ENCODE data around the gene CCL3.
"Not testable (repeated sequence)": the region's sequence is repeated elsewhere in the genome, so short reads cannot be mapped to it uniquely, and the experiment has no call there.

Gene CCL3

GRCh38 chr17:36104701-36105181, 14.8 kb upstream of the CCL3 start:
- no peak overlapping the region for H3K14ac ChIP-seq (ENCODE audit: low read length)
- H3K23ac ChIP-seq (ENCODE audit: low read depth, low read length, poor library complexity): no peak overlapping the region
- H3K18ac ChIP-seq (ENCODE audit: low read length): no peak overlapping the region
- no peak overlapping the region for H4K91ac ChIP-seq (ENCODE audit: low read depth, low read length, poor library complexity)
- H2BK5ac ChIP-seq (ENCODE audit: low read length): no peak overlapping the region
- H3K27me3 ChIP-seq (ENCODE audit: control insufficient read depth in 3 of 3, insufficient read depth in 3 of 3, low read depth in 1 of 3, low read length in 3 of 3): no peaks in the 10 kb centered on the region
- H3K4me2 ChIP-seq (ENCODE audit: insufficient read depth, low read length, poor library complexity, severe bottlenecking): no peak overlapping the region
- no peak overlapping the region for H3K27ac ChIP-seq (replicated peaks; ENCODE audit: low read length)
- H3K4me1 ChIP-seq (ENCODE audit: control insufficient read depth in 2 of 2, insufficient read depth in 1 of 2, low read depth in 1 of 2, low read length in 2 of 2): no peaks in the 10 kb centered on the region
- DNase-seq (ENCODE audit: low spot score): no peak
- WGBS, 2 donors (ENCODE audit: extremely low coverage in 2 of 2, insufficient read length in 2 of 2, insufficient replicate concordance in 1 of 2): no CpG with 5 or more reads among the region's 4 CpGs
- H3K4ac ChIP-seq (ENCODE audit: low read length): no peak overlapping the region
- H2BK120ac ChIP-seq (ENCODE audit: low read depth, low read length): no peak overlapping the region
- no peak overlapping the region for H3K9ac ChIP-seq (ENCODE audit: low read depth, low read length, poor library complexity)
- no peaks in the 10 kb centered on the region for H3K79me1 ChIP-seq (ENCODE audit: low read depth, low read length)
- no peak overlapping the region for H2BK15ac ChIP-seq (ENCODE audit: low read length)
- no peak overlapping the region for H2AFZ ChIP-seq (ENCODE audit: low read length)
- no peaks in the 10 kb centered on the region for H3K9me3 ChIP-seq (replicated peaks in 1 of 2; ENCODE audit: control insufficient read depth in 2 of 2, insufficient read depth in 1 of 2, low read depth in 1 of 2, low read length in 2 of 2)
- H2BK12ac ChIP-seq (ENCODE audit: low read length): no peak overlapping the region
- no peaks in the 10 kb centered on the region for H3K36me3 ChIP-seq (replicated peaks in 1 of 2; ENCODE audit: control insufficient read depth in 2 of 2, insufficient read depth in 2 of 2, low read length in 2 of 2)
- no peak overlapping the region for H4K8ac ChIP-seq (ENCODE audit: low read depth, low read length)
- H2AK5ac ChIP-seq (ENCODE audit: low read depth, low read length): no peak overlapping the region
- no peak overlapping the region for H3K4me3 ChIP-seq (ENCODE audit: low read length in 2 of 2)

- not testable (repeated sequence) for H3K9me3 ChIP-seq (replicated peaks in 1 of 2; ENCODE audit: control insufficient read depth in 2 of 2, insufficient read depth in 1 of 2, low read depth in 1 of 2, low read length in 2 of 2); H4K91ac ChIP-seq (ENCODE audit: low read depth, low read length, poor library complexity); H3K79me1 ChIP-seq (ENCODE audit: low read depth, low read length); H3K27me3 ChIP-seq (ENCODE audit: control insufficient read depth in 3 of 3, insufficient read depth in 3 of 3, low read depth in 1 of 3, low read length in 3 of 3); H3K14ac ChIP-seq (ENCODE audit: low read length); DNase-seq (ENCODE audit: low spot score); H2AFZ ChIP-seq (ENCODE audit: low read length); H3K4me2 ChIP-seq (ENCODE audit: insufficient read depth, low read length, poor library complexity, severe bottlenecking); H2AK5ac ChIP-seq (ENCODE audit: low read depth, low read length); H3K4ac ChIP-seq (ENCODE audit: low read length); H2BK120ac ChIP-seq (ENCODE audit: low read depth, low read length); H3K4me3 ChIP-seq (ENCODE audit: low read length in 2 of 2); H3K27ac ChIP-seq (replicated peaks; ENCODE audit: low read length); H2BK12ac ChIP-seq (ENCODE audit: low read length); H2BK5ac ChIP-seq (ENCODE audit: low read length); H3K9ac ChIP-seq (ENCODE audit: low read depth, low read length, poor library complexity); H2BK15ac ChIP-seq (ENCODE audit: low read length); H3K36me3 ChIP-seq (replicated peaks in 1 of 2; ENCODE audit: control insufficient read depth in 2 of 2, insufficient read depth in 2 of 2, low read length in 2 of 2); H3K18ac ChIP-seq (ENCODE audit: low read length); H3K23ac ChIP-seq (ENCODE audit: low read depth, low read length, poor library complexity); H4K8ac ChIP-seq (ENCODE audit: low read depth, low read length); H3K4me1 ChIP-seq (ENCODE audit: control insufficient read depth in 2 of 2, insufficient read depth in 1 of 2, low read depth in 1 of 2, low read length in 2 of 2)
- no CpG with 5 or more reads among the region's 7 CpGs for WGBS, 2 donors (ENCODE audit: extremely low coverage in 2 of 2, insufficient read length in 2 of 2, insufficient replicate concordance in 1 of 2)
Observed at GRCh38 chr17:36104246-36104645, 14.3 kb upstream of the CCL3 start.

DNA sequence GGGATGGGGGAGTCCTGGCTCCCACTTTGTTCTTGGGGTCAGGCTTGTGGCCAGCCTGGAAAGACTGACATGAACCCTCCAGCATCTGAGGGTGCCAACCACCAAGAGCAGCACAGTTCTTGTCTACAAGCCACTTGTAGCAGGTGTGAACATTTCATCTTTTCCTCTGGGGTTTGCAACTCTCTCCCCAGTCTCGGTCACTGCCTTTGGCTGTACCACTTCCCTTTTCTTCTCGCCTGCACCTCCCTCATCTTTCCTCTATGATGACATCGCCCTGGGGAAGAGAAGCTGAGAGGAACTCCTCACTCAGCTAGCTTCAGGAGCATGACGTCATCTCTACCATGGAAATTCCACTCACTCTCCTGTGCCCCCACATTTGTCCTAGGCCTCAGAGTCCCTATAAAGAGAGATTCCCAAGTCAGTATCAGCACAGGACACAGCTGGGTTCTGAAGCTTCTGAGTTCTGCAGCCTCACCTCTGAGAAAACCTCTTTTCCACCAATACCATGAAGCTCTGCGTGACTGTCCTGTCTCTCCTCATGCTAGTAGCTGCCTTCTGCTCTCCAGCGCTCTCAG, 13.5 kb upstream of the CCL3 start, which contains the start of gene CCL4:
Gene CCL4, plus strand, starts transcription at position 427 of the 575 bp plus-strand sequence. Its CDS starts 79 bp downstream, at position 506.
- H3K4me2 ChIP-seq (ENCODE audit: insufficient read depth, low read length, poor library complexity, severe bottlenecking); H4K91ac ChIP-seq (ENCODE audit: low read depth, low read length, poor library complexity); H3K9ac ChIP-seq (ENCODE audit: low read depth, low read length, poor library complexity); H3K27me3 ChIP-seq (ENCODE audit: control insufficient read depth in 3 of 3, insufficient read depth in 3 of 3, low read depth in 1 of 3, low read length in 3 of 3); H3K4ac ChIP-seq (ENCODE audit: low read length); DNase-seq (ENCODE audit: low spot score); H3K23ac ChIP-seq (ENCODE audit: low read depth, low read length, poor library complexity); H3K14ac ChIP-seq (ENCODE audit: low read length); H2BK12ac ChIP-seq (ENCODE audit: low read length); H4K8ac ChIP-seq (ENCODE audit: low read depth, low read length); H3K18ac ChIP-seq (ENCODE audit: low read length); H2BK15ac ChIP-seq (ENCODE audit: low read length); H3K79me1 ChIP-seq (ENCODE audit: low read depth, low read length); H2BK5ac ChIP-seq (ENCODE audit: low read length); H2BK120ac ChIP-seq (ENCODE audit: low read depth, low read length); H3K9me3 ChIP-seq (replicated peaks in 1 of 2; ENCODE audit: control insufficient read depth in 2 of 2, insufficient read depth in 1 of 2, low read depth in 1 of 2, low read length in 2 of 2); H3K4me1 ChIP-seq (ENCODE audit: control insufficient read depth in 2 of 2, insufficient read depth in 1 of 2, low read depth in 1 of 2, low read length in 2 of 2); H2AFZ ChIP-seq (ENCODE audit: low read length); H3K36me3 ChIP-seq (replicated peaks in 1 of 2; ENCODE audit: control insufficient read depth in 2 of 2, insufficient read depth in 2 of 2, low read length in 2 of 2); H3K27ac ChIP-seq (replicated peaks; ENCODE audit: low read length); H3K4me3 ChIP-seq (ENCODE audit: low read length in 2 of 2); H2AK5ac ChIP-seq (ENCODE audit: low read depth, low read length): not testable (repeated sequence)
- no CpG with 5 or more reads among the region's 6 CpGs for WGBS, 2 donors (ENCODE audit: extremely low coverage in 2 of 2, insufficient read length in 2 of 2, insufficient replicate concordance in 1 of 2)

GRCh38 chr17:36099004-36099403, 9.1 kb upstream of the CCL3 start:
- not testable (repeated sequence) for H3K27ac ChIP-seq (replicated peaks; ENCODE audit: low read length); H3K4me2 ChIP-seq (ENCODE audit: insufficient read depth, low read length, poor library complexity, severe bottlenecking); H3K9me3 ChIP-seq (replicated peaks in 1 of 2; ENCODE audit: control insufficient read depth in 2 of 2, insufficient read depth in 1 of 2, low read depth in 1 of 2, low read length in 2 of 2); H2BK5ac ChIP-seq (ENCODE audit: low read length); H3K79me1 ChIP-seq (ENCODE audit: low read depth, low read length); H2AFZ ChIP-seq (ENCODE audit: low read length); H2BK120ac ChIP-seq (ENCODE audit: low read depth, low read length); H2BK15ac ChIP-seq (ENCODE audit: low read length); H4K91ac ChIP-seq (ENCODE audit: low read depth, low read length, poor library complexity); H3K4ac ChIP-seq (ENCODE audit: low read length); H3K4me3 ChIP-seq (ENCODE audit: low read length in 2 of 2); H3K27me3 ChIP-seq (ENCODE audit: control insufficient read depth in 3 of 3, insufficient read depth in 3 of 3, low read depth in 1 of 3, low read length in 3 of 3); H3K9ac ChIP-seq (ENCODE audit: low read depth, low read length, poor library complexity); H3K14ac ChIP-seq (ENCODE audit: low read length); H3K18ac ChIP-seq (ENCODE audit: low read length); H2BK12ac ChIP-seq (ENCODE audit: low read length); H3K4me1 ChIP-seq (ENCODE audit: control insufficient read depth in 2 of 2, insufficient read depth in 1 of 2, low read depth in 1 of 2, low read length in 2 of 2); H4K8ac ChIP-seq (ENCODE audit: low read depth, low read length); H3K23ac ChIP-seq (ENCODE audit: low read depth, low read length, poor library complexity); DNase-seq (ENCODE audit: low spot score); H3K36me3 ChIP-seq (replicated peaks in 1 of 2; ENCODE audit: control insufficient read depth in 2 of 2, insufficient read depth in 2 of 2, low read length in 2 of 2); H2AK5ac ChIP-seq (ENCODE audit: low read depth, low read length)
- no CpG with 5 or more reads among the region's 1 CpG for WGBS, 2 donors (ENCODE audit: extremely low coverage in 2 of 2, insufficient read length in 2 of 2, insufficient replicate concordance in 1 of 2)
